ENCODE data around the gene TPM4. TPM values are rescaled to one million over a fixed set of nuclear protein-coding genes. Genes with fewer than 3 reads are reported as not detected.
"Not testable (repeated sequence)": the region's sequence is repeated elsewhere in the genome, so short reads cannot be mapped to it uniquely, and the experiment has no call there.

Gene TPM4
- total RNA-seq, 1 donor from 2014 or later, result 386 TPM

GRCh38 chr19:16096280-16096855, 20.1 kb downstream of the TPM4 start:
- ATAC-seq (peak; percentile 21), DNase-seq (no peak)
- Histone ChIP-seq H3K36me3 (peaks cover 100% of the 10 kb centered on the region), H3K9me3 (no peaks in the 10 kb centered on the region), H3K27ac (no peak overlapping the region), H3K27me3 (no peaks in the 10 kb centered on the region), H3K4me1 (peaks cover 8% of the 10 kb centered on the region), H3K4me3 (no peak overlapping the region)
- TF ChIP-seq, protein P1, sequence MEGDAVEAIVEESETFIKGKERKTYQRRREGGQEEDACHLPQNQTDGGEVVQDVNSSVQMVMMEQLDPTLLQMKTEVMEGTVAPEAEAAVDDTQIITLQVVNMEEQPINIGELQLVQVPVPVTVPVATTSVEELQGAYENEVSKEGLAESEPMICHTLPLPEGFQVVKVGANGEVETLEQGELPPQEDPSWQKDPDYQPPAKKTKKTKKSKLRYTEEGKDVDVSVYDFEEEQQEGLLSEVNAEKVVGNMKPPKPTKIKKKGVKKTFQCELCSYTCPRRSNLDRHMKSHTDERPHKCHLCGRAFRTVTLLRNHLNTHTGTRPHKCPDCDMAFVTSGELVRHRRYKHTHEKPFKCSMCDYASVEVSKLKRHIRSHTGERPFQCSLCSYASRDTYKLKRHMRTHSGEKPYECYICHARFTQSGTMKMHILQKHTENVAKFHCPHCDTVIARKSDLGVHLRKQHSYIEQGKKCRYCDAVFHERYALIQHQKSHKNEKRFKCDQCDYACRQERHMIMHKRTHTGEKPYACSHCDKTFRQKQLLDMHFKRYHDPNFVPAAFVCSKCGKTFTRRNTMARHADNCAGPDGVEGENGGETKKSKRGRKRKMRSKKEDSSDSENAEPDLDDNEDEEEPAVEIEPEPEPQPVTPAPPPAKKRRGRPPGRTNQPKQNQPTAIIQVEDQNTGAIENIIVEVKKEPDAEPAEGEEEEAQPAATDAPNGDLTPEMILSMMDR (IDR thresholded peaks at IDR 0.05), result no peak
- intact Hi-C loops (cut with DNase I), result no loop called here

DNA sequence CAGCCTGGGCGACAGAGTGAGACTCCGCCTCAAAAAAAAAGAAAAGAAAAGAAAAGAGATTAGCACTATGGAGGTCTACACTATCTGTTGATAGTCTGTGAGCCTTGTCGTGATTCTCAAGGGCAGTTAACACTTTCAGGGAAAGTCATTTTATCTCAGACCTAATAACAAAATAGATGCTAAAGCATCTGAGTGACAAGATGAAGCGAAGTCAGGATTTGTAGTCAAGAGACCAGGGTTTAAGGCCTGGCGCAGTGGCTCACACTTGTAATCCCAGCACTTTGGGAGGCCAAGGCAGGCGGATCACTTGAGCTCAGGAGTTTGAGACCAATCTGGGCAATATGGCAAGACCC, 22.1 kb downstream of the TPM4 start:
- intact Hi-C loops (cut with DNase I), result no loop called here
- Histone ChIP-seq H3K36me3 (peaks cover 100% of the 10 kb centered on the region), H3K27me3 (no peaks in the 10 kb centered on the region), H3K9me3 (no peaks in the 10 kb centered on the region), H3K4me1 (peaks cover 8% of the 10 kb centered on the region), H3K4me3 (no peak overlapping the region), H3K27ac (no peak overlapping the region)
- TF ChIP-seq, protein P1 (IDR thresholded peaks at IDR 0.05), result no peak
- ATAC-seq (no peak), DNase-seq (no peak)

DNA sequence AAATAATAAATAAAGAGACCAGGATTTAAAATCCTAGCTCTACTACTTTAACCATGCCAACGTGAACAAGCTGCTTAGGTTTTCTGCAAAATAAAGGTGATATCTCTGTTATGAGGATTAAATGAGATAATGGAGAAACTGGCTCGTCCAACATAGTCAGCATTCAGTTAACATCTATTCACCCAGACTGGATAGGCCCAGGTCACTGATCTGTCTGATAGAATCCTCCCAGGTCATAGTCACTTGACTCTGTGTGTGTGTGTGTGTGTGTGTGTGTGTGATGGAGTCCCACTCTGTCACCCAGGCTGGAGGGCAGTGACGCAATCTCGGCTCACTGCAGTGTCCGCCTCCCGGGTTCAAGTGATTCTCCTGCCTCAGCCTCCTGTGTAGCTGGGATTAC, 22.5 kb downstream of the TPM4 start:
- H3K27me3 ChIP-seq, result no peaks in the 10 kb centered on the region
- no peak for DNase-seq
- no peaks in the 10 kb centered on the region for H3K9me3 ChIP-seq
- peaks cover 8% of the 10 kb centered on the region for H3K4me1 ChIP-seq
- H3K36me3 ChIP-seq, result peaks cover 100% of the 10 kb centered on the region
- no peak overlapping the region for H3K4me3 ChIP-seq
- intact Hi-C loops (cut with DNase I), result no loop called here
- TF ChIP-seq, protein P1 (IDR thresholded peaks at IDR 0.05), result no peak
- H3K27ac ChIP-seq, result no peak overlapping the region
- ATAC-seq, result no peak

- intact Hi-C loops (cut with DNase I); H3K4me3 ChIP-seq; DNase-seq; H3K27me3 ChIP-seq; H3K9me3 ChIP-seq; H3K4me1 ChIP-seq; H3K27ac ChIP-seq; ATAC-seq: not testable (repeated sequence)
- H3K36me3 ChIP-seq, result peaks cover 94% of the 10 kb centered on the region
Measured at GRCh38 chr19:16099314-16099965, 23.1 kb downstream of the TPM4 start.

DNA sequence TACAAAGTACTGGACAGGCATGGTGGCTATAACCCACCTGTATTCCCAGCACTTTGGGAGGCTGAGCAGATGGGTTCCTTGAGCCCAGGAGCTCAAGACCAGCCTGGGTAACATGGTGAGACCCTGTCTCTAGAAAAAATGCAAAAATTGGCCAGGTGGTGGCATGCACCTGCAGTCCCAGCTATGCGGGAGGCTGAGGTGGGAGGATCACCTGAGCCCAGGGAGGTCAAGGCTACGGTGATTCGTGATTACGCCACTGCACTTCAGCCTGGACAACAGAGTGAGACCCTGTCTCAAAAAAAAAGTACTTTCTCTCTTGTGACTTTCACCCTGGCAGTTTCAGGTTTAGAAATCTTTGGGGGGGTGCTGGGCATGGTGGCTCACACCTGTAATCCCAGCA, 24.2 kb downstream of the TPM4 start:
- Histone ChIP-seq H3K4me3 (no peak overlapping the region), H3K9me3 (no peaks in the 10 kb centered on the region), H3K27ac (no peak overlapping the region), H3K4me1 (no peaks in the 10 kb centered on the region), H3K27me3 (no peaks in the 10 kb centered on the region), H3K36me3 (peaks cover 84% of the 10 kb centered on the region)
- TF ChIP-seq, protein P1 (IDR thresholded peaks at IDR 0.05), result no peak
- intact Hi-C loops (cut with DNase I), result no loop called here
- DNase-seq, result no peak
- ATAC-seq, result no peak

- TF ChIP-seq, protein P1 (IDR thresholded peaks at IDR 0.05), result no peak
- ATAC-seq, result no peak
- intact Hi-C loops (cut with DNase I), result no loop called here
- peaks cover 42% of the 10 kb centered on the region for H3K36me3 ChIP-seq
- H3K27ac ChIP-seq, result no peak overlapping the region
- DNase-seq, result no peak
- H3K27me3 ChIP-seq, result no peaks in the 10 kb centered on the region
- H3K4me1 ChIP-seq, result no peaks in the 10 kb centered on the region
- no peaks in the 10 kb centered on the region for H3K9me3 ChIP-seq
- H3K4me3 ChIP-seq, result no peak overlapping the region
Measured at GRCh38 chr19:16104722-16105121, 28.4 kb downstream of the TPM4 start.

All from upper lobe of right lung (tissue), 1 donor.